HG02763 (cell line): Measurements from ENCODE around the gene LBP.
"Not testable (repeated sequence)": the region's sequence is repeated elsewhere in the genome, so short reads cannot be mapped to it uniquely, and the experiment has no call there.

Source experiments
- ATAC-seq: cut with Tn5 transposase; IDR thresholded peaks from one replicate; pipeline ENCODE4 v1.9.1; 2021; ENCODE audit warnings: mild to moderate bottlenecking, moderate library complexity; ENCODE audit not compliant: unreplicated experiment

LBP gene

GRCh38 chr20:38346247-38346651, at the start of gene LBP:
Gene LBP, plus strand, starts transcription at chr20:38346482. Its CDS starts 35 bp downstream, at chr20:38346517.
- ATAC-seq, result no peak

GRCh38 chr20:38297916-38298674, 48.2 kb upstream of the LBP start:
- ATAC-seq, result no peak

GRCh38 chr20:38298768-38299288, 47.5 kb upstream of the LBP start:
- ATAC-seq, result no peak

GRCh38 chr20:38299963-38300362, 46.3 kb upstream of the LBP start:
- no peak for ATAC-seq

- ATAC-seq, result no peak
Measured at GRCh38 chr20:38300438-38300837, 45.8 kb upstream of the LBP start.

- ATAC-seq, result no peak
Measured at GRCh38 chr20:38301309-38301708, 45.0 kb upstream of the LBP start.

- no peak for ATAC-seq
Measured at GRCh38 chr20:38302786-38303185, 43.5 kb upstream of the LBP start.

- ATAC-seq, result no peak
Measured at GRCh38 chr20:38303908-38304379, 42.3 kb upstream of the LBP start, which contains the start of gene BPI. Gene BPI, plus strand, starts transcription at chr20:38304156. Its CDS starts 68 bp downstream, at chr20:38304224.

GRCh38 chr20:38304845-38305447, 41.3 kb upstream of the LBP start:
- no peak for ATAC-seq

GRCh38 chr20:38305541-38305940, 40.7 kb upstream of the LBP start:
- ATAC-seq, result no peak

GRCh38 chr20:38306379-38306778, 39.9 kb upstream of the LBP start:
- no peak for ATAC-seq

GRCh38 chr20:38307371-38308046, 38.8 kb upstream of the LBP start:
- ATAC-seq, result no peak

GRCh38 chr20:38308047-38308438, 38.2 kb upstream of the LBP start:
- ATAC-seq, result no peak

GRCh38 chr20:38308447-38308846, 37.8 kb upstream of the LBP start:
- ATAC-seq, result no peak

- ATAC-seq, result no peak
Measured at GRCh38 chr20:38311091-38311490, 35.2 kb upstream of the LBP start.

- no peak for ATAC-seq
Measured at GRCh38 chr20:38311491-38311890, 34.8 kb upstream of the LBP start.

- no peak for ATAC-seq
Measured at GRCh38 chr20:38313676-38314075, 32.6 kb upstream of the LBP start.

GRCh38 chr20:38314350-38314749, 31.9 kb upstream of the LBP start:
- ATAC-seq, result not testable (repeated sequence)

GRCh38 chr20:38315290-38315966, 30.9 kb upstream of the LBP start:
- ATAC-seq, result no peak

GRCh38 chr20:38316341-38316740, 29.9 kb upstream of the LBP start:
- ATAC-seq, result no peak

- no peak for ATAC-seq
Measured at GRCh38 chr20:38317422-38317821, 28.9 kb upstream of the LBP start.
